HepG2 (cell line): ENCODE data around the gene RPL18. TPM values are rescaled to one million over a fixed set of nuclear protein-coding genes. Genes with fewer than 3 reads are reported as not detected.

Experiments used
- ATF2 ChIP-seq: sonication (generic); formaldehyde crosslinking; IDR thresholded peaks from 2 replicates; pipeline ENCODE4 v1.4.0; 2020; ENCODE audit warnings: missing genetic modification reagents
- HNF4A ChIP-seq: sonication (generic); formaldehyde crosslinking; IDR thresholded peaks from 2 replicates; pipeline ENCODE4 v1.4.0; 2020; ENCODE audit warnings: missing genetic modification reagents
- NR2C2 ChIP-seq: sonication (generic); formaldehyde crosslinking; IDR thresholded peaks from 2 replicates; pipeline ENCODE4 v1.4.0; 2020; ENCODE audit warnings: missing genetic modification reagents, mild to moderate bottlenecking, moderate library complexity, borderline replicate concordance
- NR2F1 ChIP-seq, 2 experiments: fragments of 450-650 bp in 1 of 2; formaldehyde crosslinking in 1 of 2; IDR thresholded peaks; 2 replicates each; pipeline versions ENCODE4 v1.5.0 to v1.6.1; 2016 to 2020; ENCODE audit warnings: mild to moderate bottlenecking in 1 of 2, missing compliant biosample characterization in 1 of 2, missing genetic modification reagents in 1 of 2, moderate library complexity in 1 of 2
- NR2F6 ChIP-seq, 2 experiments: IDR thresholded peaks; 2 replicates each; pipeline ENCODE4 v1.6.1; 2016; ENCODE audit warnings: antibody characterized with exemption in 1 of 2, mild to moderate bottlenecking in 1 of 2
- PAXIP1 ChIP-seq: sonication (generic); formaldehyde crosslinking; conservative IDR thresholded peaks from 2 replicates; pipeline ENCODE4 v1.4.0; 2020; ENCODE audit warnings: mild to moderate bottlenecking, missing genetic modification reagents, moderate library complexity
- SAP130 ChIP-seq: IDR thresholded peaks from 2 replicates; pipeline ENCODE4 v1.6.1; 2016; ENCODE audit warnings: low read depth
- SNAPC4 ChIP-seq: sonication (generic); formaldehyde crosslinking; IDR thresholded peaks from 2 replicates; pipeline ENCODE4 v1.4.0; 2020; ENCODE audit warnings: mild to moderate bottlenecking, missing genetic modification reagents
- THRA ChIP-seq: sonication (generic); formaldehyde crosslinking; IDR thresholded peaks from 2 replicates; pipeline ENCODE4 v1.4.0; 2020; ENCODE audit warnings: missing genetic modification reagents, borderline replicate concordance
- ZNF687 ChIP-seq: sonication (generic); formaldehyde crosslinking; IDR thresholded peaks from 2 replicates; pipeline ENCODE4 v1.5.1; 2020; ENCODE audit warnings: mild to moderate bottlenecking, missing genetic modification reagents, moderate library complexity
- polyA plus RNA-seq, 8 experiments: library from polyadenylated mRNA; depleted of rRNA in 3 of 8; stranded (reverse) in 7 of 8; unstranded in 1 of 8; fragments of >200 nt; fragmentation: Illumina TruSeq in 4 of 8; extraction: Trizol in 4 of 8; gene quantifications; 2 replicates each; pipeline versions ENCODE4 v1.2.1 to v1.2.3, GENCODE V29; 2011 to 2016; ENCODE audit warnings: low read depth in 4 of 8, missing spikeins in 1 of 8, mixed read lengths in 1 of 8; ENCODE audit not compliant: insufficient read depth in 1 of 8
- total RNA-seq, 5 experiments: library from RNA; depleted of rRNA; stranded (reverse); fragments of >200 nt; fragmentation: Illumina TruSeq; extraction: Trizol; gene quantifications; 2 replicates each; pipeline ENCODE4 v1.2.3, GENCODE V29; 2016; ENCODE audit warnings: low read depth in 1 of 5

RPL18 gene
- total and polyA plus RNA-seq, 2 of the 13 experiments (the other 11 are each of a cell fraction or from before 2014, with no cell fraction given), result 1,485 to 1,639 TPM

GRCh38 chr19:48633148-48634035 lies 14.4 kb upstream of the RPL18 start (continued):
- TF ChIP-seq ZNF687 (CRISPR knock-in tag) (peak; percentile 25), THRA (CRISPR knock-in tag) (0 out of 2 replicates have a peak, but pooled peaks have one; percentile 28), ATF2 (0 out of 2 replicates have a peak, but pooled peaks have one; percentile 5), NR2C2 (CRISPR knock-in tag) (peak; percentile 77), NR2F6 (IDR thresholded peaks at IDR 0.05) (peak; percentile 85), NR2F6 (CRISPR knock-in tag; IDR thresholded peaks at IDR 0.05) (peak; percentile 77), PAXIP1 (CRISPR knock-in tag) (0 out of 2 replicates have a peak, but pooled peaks have one; percentile 21), SNAPC4 (CRISPR knock-in tag) (no peak), SAP130 (CRISPR knock-in tag) (0 out of 2 replicates have a peak, but pooled peaks have one; percentile 15), HNF4A (CRISPR knock-in tag) (peak; percentile 87), NR2F1 (CRISPR knock-in tag; IDR thresholded peaks at IDR 0.05) (peak; percentile 58 to 63; a peak in 2 of 4 replicates)
